COLO668 (cell line): ENCODE data around the gene IER5.
"Not testable (repeated sequence)": the region's sequence is repeated elsewhere in the genome, so short reads cannot be mapped to it uniquely, and the experiment has no call there.

Experiments used
- DNase-seq: peaks from one replicate; lab custom pipeline; 2025; ENCODE audit not compliant: unreplicated experiment; lab: John Stamatoyannopoulos, UW

Gene IER5

GRCh38 chr1:181114574-181115367, 26.3 kb downstream of the IER5 start:
- no peak for DNase-seq

- no peak for DNase-seq
Observed at GRCh38 chr1:181115368-181115684, 26.8 kb downstream of the IER5 start.

- DNase-seq: not testable (repeated sequence)
Observed at GRCh38 chr1:181115971-181116370, 27.5 kb downstream of the IER5 start.

GRCh38 chr1:181116819-181117390, 28.4 kb downstream of the IER5 start:
- DNase-seq: no peak

- peak; percentile 41 for DNase-seq
Observed at GRCh38 chr1:181117648-181118449, 29.3 kb downstream of the IER5 start.

GRCh38 chr1:181119093-181119989, 30.8 kb downstream of the IER5 start:
- DNase-seq: no peak

GRCh38 chr1:181120924-181121323, 32.4 kb downstream of the IER5 start:
- no peak for DNase-seq

- DNase-seq: no peak
Observed at GRCh38 chr1:181121498-181121897, 33.0 kb downstream of the IER5 start.

GRCh38 chr1:181122222-181122621, 33.7 kb downstream of the IER5 start:
- no peak for DNase-seq

- DNase-seq: no peak
Observed at GRCh38 chr1:181123173-181123572, 34.7 kb downstream of the IER5 start.

GRCh38 chr1:181124291-181124751, 35.8 kb downstream of the IER5 start:
- DNase-seq: no peak

GRCh38 chr1:181126289-181126688, 37.8 kb downstream of the IER5 start:
- no peak for DNase-seq

GRCh38 chr1:181126871-181127587, 38.5 kb downstream of the IER5 start:
- peak; percentile 98 for DNase-seq

GRCh38 chr1:181127898-181128453, 39.5 kb downstream of the IER5 start:
- DNase-seq: no peak

- DNase-seq: no peak
Observed at GRCh38 chr1:181128592-181129497, 40.3 kb downstream of the IER5 start.

GRCh38 chr1:181129771-181130606, 41.5 kb downstream of the IER5 start:
- no peak for DNase-seq

- no peak for DNase-seq
Observed at GRCh38 chr1:181131255-181131941, 42.9 kb downstream of the IER5 start.
